CD4-positive, alpha-beta T cell (primary cell): ENCODE measurements around the gene FAM111B. TPM values are rescaled to one million over a fixed set of nuclear protein-coding genes. Genes with fewer than 3 reads are reported as not detected.
"Not testable (repeated sequence)": the region's sequence is repeated elsewhere in the genome, so short reads cannot be mapped to it uniquely, and the experiment has no call there.

Source experiments
- ATAC-seq: fragments of 200-7000 bp; cut with Tn5 transposase; one replicate; pipeline ENCODE4 v1.10.0; 2022; ENCODE audit warnings: mild to moderate bottlenecking; ENCODE audit not compliant: poor library complexity
- CTCF ChIA-PET: fragments of 350-600 bp; sonication (Branson Sonifier 250); formaldehyde crosslinking; loops from one replicate; lab custom pipeline; 2021; ENCODE audit warnings: antibody characterized with exemption, inconsistent platforms; lab: Charles Lee
- POLR2A ChIA-PET: fragments of 350-600 bp; sonication (Branson Sonifier 250); formaldehyde crosslinking; loops from one replicate; lab custom pipeline; 2021; ENCODE audit warnings: antibody characterized with exemption, inconsistent platforms; lab: Charles Lee
- DNase-seq, 14 experiments: peaks; one replicate each; pipeline ENCODE4 v3.0.0-alpha.2; 2013 to 2020; ENCODE audit warnings: mixed read lengths in 2 of 14
- H3K27ac ChIP-seq, 2 donors: one replicate each; pipeline versions ENCODE4 v1.5.1 to v1.7.0; 2013; ENCODE audit warnings: low read length in 2 of 2, low read depth in 1 of 2, mild to moderate bottlenecking in 1 of 2
- H3K27me3 ChIP-seq, 2 experiments: 1 replicate in 1 of 2; 2 replicates in 1 of 2; pipeline versions ENCODE4 v1.6.1 to v1.7.0; 2013; ENCODE audit warnings: low read length in 2 of 2, control low read depth in 1 of 2, mild to moderate bottlenecking in 1 of 2, moderate library complexity in 1 of 2; ENCODE audit not compliant: insufficient read depth in 2 of 2, control insufficient read depth in 1 of 2
- H3K36me3 ChIP-seq: one replicate; pipeline ENCODE4 v1.6.1; 2013; ENCODE audit warnings: low read length, control low read depth; ENCODE audit not compliant: insufficient read depth
- H3K4me1 ChIP-seq: one replicate; pipeline ENCODE4 v1.6.1; 2013; ENCODE audit warnings: low read length, control low read depth; ENCODE audit not compliant: insufficient read depth
- H3K4me3 ChIP-seq: one replicate; pipeline ENCODE4 v1.5.1; 2013; ENCODE audit warnings: mild to moderate bottlenecking, low read length, moderate library complexity
- H3K9me3 ChIP-seq, 2 experiments: 1 replicate in 1 of 2; 2 replicates in 1 of 2; pipeline versions ENCODE4 v1.6.1 to v1.7.0; 2013; ENCODE audit warnings: low read length in 2 of 2, mild to moderate bottlenecking in 2 of 2, control low read depth in 1 of 2, moderate library complexity in 1 of 2; ENCODE audit not compliant: control insufficient read depth in 1 of 2, insufficient read depth in 1 of 2
- H3K27ac Mint-ChIP-seq: one replicate; pipeline ENCODE4 v1.8.0; 2020; ENCODE audit warnings: mixed read lengths
- H3K27me3 Mint-ChIP-seq: one replicate; pipeline ENCODE4 v1.8.0; 2021; ENCODE audit warnings: mixed read lengths
- H3K36me3 Mint-ChIP-seq: one replicate; pipeline ENCODE4 v1.8.0; 2021; ENCODE audit warnings: low read depth, mixed read lengths
- H3K4me1 Mint-ChIP-seq: one replicate; pipeline ENCODE4 v1.8.0; 2021; ENCODE audit warnings: low read depth, mixed read lengths
- H3K4me3 Mint-ChIP-seq: one replicate; pipeline ENCODE4 v1.8.0; 2020; ENCODE audit warnings: mild to moderate bottlenecking, mixed read lengths
- H3K9me3 Mint-ChIP-seq: one replicate; pipeline ENCODE4 v1.8.0; 2020; ENCODE audit warnings: mixed read lengths
- CTCF ChIP-seq: fragments of 200-600 bp; IDR thresholded peaks from one replicate; pipeline ENCODE4 v1.8.0; 2022; ENCODE audit warnings: antibody characterized with exemption, mild to moderate bottlenecking
- intact Hi-C, 2 experiments: fragments of 100-400 bp; cut with DNase I in 1 of 2; cut with micrococcal nuclease in 1 of 2; formaldehyde crosslinking; loops; one replicate each; pipeline versions ENCODE4 v1.15.1 to v1.9.0; 2023 to 2025; cut with DNase I, micrococcal nuclease
- total RNA-seq, 174 experiments: library from RNA in 2 of 174; stranded (reverse) in 2 of 174; gene quantifications; one replicate each; pipeline ENCODE4 v1.2.3 and lab custom pipeline; 2021 to 2026

FAM111B gene
- total RNA-seq, 2 experiments from 2014 or later = 0.82 to 1.2 TPM

GRCh38 chr11:59062602-59063529, 44.2 kb upstream of the FAM111B start:
- H3K27ac ChIP-seq = no peak overlapping the region
- Mint-ChIP-seq H3K4me1 (peaks cover 9% of the 10 kb centered on the region), H3K27ac (no peak overlapping the region), H3K27me3 (peaks cover 70% of the 10 kb centered on the region), H3K36me3 (no peaks in the 10 kb centered on the region), H3K9me3 (no peaks in the 10 kb centered on the region), H3K4me3 (no peak overlapping the region)
- no peaks in the 10 kb centered on the region for H3K36me3 ChIP-seq
- H3K9me3 ChIP-seq = peaks cover 0 to 9% of the 10 kb centered on the region in 2 experiments
- no peak for DNase-seq
- intact Hi-C loops = no loop called here
- H3K4me1 ChIP-seq = peaks cover 8% of the 10 kb centered on the region
- ChIA-PET POLR2A (interaction anchor here (0.6 kb wide), 1 partner anchor 9 kb away, joined by 3 read pairs; no protein-coding TSS in a partner anchor), CTCF (no interaction called here)
- ATAC-seq = no peak
- no peak overlapping the region for H3K4me3 ChIP-seq
- no peak for TF ChIP-seq CTCF
- peaks cover 0 to 10% of the 10 kb centered on the region in 2 experiments for H3K27me3 ChIP-seq

GRCh38 chr11:59063996-59064727, 42.9 kb upstream of the FAM111B start:
- H3K27ac Mint-ChIP-seq, H3K27me3 ChIP-seq, H3K27ac ChIP-seq, H3K4me1 ChIP-seq, DNase-seq, H3K9me3 ChIP-seq, POLR2A ChIA-PET, intact Hi-C loops, H3K36me3 Mint-ChIP-seq, H3K9me3 Mint-ChIP-seq, H3K4me3 ChIP-seq, H3K36me3 ChIP-seq, ATAC-seq, H3K4me1 Mint-ChIP-seq, H3K4me3 Mint-ChIP-seq, CTCF ChIA-PET: not testable (repeated sequence)
- peaks cover 67% of the 10 kb centered on the region for H3K27me3 Mint-ChIP-seq

GRCh38 chr11:59069087-59069486, 38.0 kb upstream of the FAM111B start:
- intact Hi-C loops = no loop called here
- Mint-ChIP-seq H3K27ac (no peak overlapping the region), H3K4me1 (no peaks in the 10 kb centered on the region), H3K9me3 (no peaks in the 10 kb centered on the region), H3K4me3 (no peak overlapping the region), H3K36me3 (no peaks in the 10 kb centered on the region), H3K27me3 (peaks cover 65% of the 10 kb centered on the region)
- POLR2A ChIA-PET = no interaction called here
- Histone ChIP-seq H3K27me3 (no peaks in the 10 kb centered on the region), H3K9me3 (no peaks in the 10 kb centered on the region), H3K36me3 (no peaks in the 10 kb centered on the region), H3K4me3 (no peak overlapping the region), H3K4me1 (no peaks in the 10 kb centered on the region), H3K27ac (no peak overlapping the region)
- DNase-seq = no peak
- CTCF ChIA-PET = no interaction called here
- no peak for TF ChIP-seq CTCF
- no peak for ATAC-seq
